Body of pancreas (tissue), 4 donors: ENCODE measurements around the gene C16orf74. TPM values are rescaled to one million over a fixed set of nuclear protein-coding genes. Genes with fewer than 3 reads are reported as not detected.

Source experiments
- ATAC-seq: fragments of 150-250 bp; one replicate; pipeline ENCODE4 v1.9.1; 2016
- DNase-seq, 4 donors: peaks; one replicate each; pipeline ENCODE4 v3.0.0-alpha.2; 2019
- H3K27ac ChIP-seq, 4 donors: fragments of 200-600 bp; sonication (generic); 1 replicate in 3 of 4; 2 replicates in 1 of 4; pipeline versions ENCODE4 v1.5.1 to v1.6.1; 2016 to 2019; ENCODE audit warnings: mild to moderate bottlenecking in 1 of 4, mixed read lengths in 1 of 4, moderate library complexity in 1 of 4
- H3K27me3 ChIP-seq, 2 donors: fragments of 200-600 bp; sonication (generic); one replicate each; pipeline ENCODE4 v1.6.0; 2016; ENCODE audit warnings: mild to moderate bottlenecking in 1 of 2
- H3K36me3 ChIP-seq, 2 donors: fragments of 200-600 bp; sonication (generic); replicated peaks in 1 of 2; 2 replicates each; pipeline ENCODE4 v1.5.1; 2016; ENCODE audit warnings: low read depth in 2 of 2; ENCODE audit not compliant: insufficient read depth in 1 of 2
- H3K4me1 ChIP-seq: fragments of 200-600 bp; sonication (generic); one replicate; pipeline ENCODE4 v1.6.0; 2016
- H3K4me3 ChIP-seq, 2 donors: fragments of 200-600 bp; sonication (generic); 1 replicate in 1 of 2; 2 replicates in 1 of 2; pipeline ENCODE4 v1.5.1; 2016 to 2019
- H3K9me3 ChIP-seq, 3 donors: fragments of 200-600 bp; sonication (generic); 1 replicate in 2 of 3; 2 replicates in 1 of 3; pipeline ENCODE4 v1.5.1; 2016
- CTCF ChIP-seq, 7 experiments: fragments of 450-650 bp in 4 of 7; fragments of 200-600 bp in 3 of 7; sonication (generic) in 3 of 7; IDR thresholded peaks; one replicate each; pipeline ENCODE4 v1.5.1; 2016 to 2019; ENCODE audit warnings: antibody characterized with exemption in 7 of 7
- POLR2A ChIP-seq, 3 donors: fragments of 450-650 bp; IDR thresholded peaks; one replicate each; pipeline ENCODE4 v1.6.1; 2016; ENCODE audit warnings: antibody characterized with exemption in 3 of 3, mild to moderate bottlenecking in 2 of 3
- WGBS, 2 donors: methylation state at CpG; one replicate each; pipeline ENCODE4 v1.1.5; 2017; 5-methylcytosine and 5-hydroxymethylcytosine counted together
- intact Hi-C: fragments of 100-400 bp; cut with DNase I; formaldehyde crosslinking; loops from one replicate; pipeline ENCODE4 v1.15.1; 2023
- total RNA-seq, 2 donors: library from RNA; depleted of rRNA; stranded (reverse); fragments of >200 nt; gene quantifications; one replicate each; pipeline ENCODE4 v1.1.0, GENCODE V29; 2016

The C16orf74 gene
- total RNA-seq, 2 donors from 2014 or later: 1.0 to 5.9 TPM

- no peak overlapping the region for H3K4me3 ChIP-seq
- no peak for ATAC-seq
- H3K27me3 ChIP-seq: no peaks in the 10 kb centered on the region
- intact Hi-C loops: no loop called here
- DNase-seq: no peak
- no peak for TF ChIP-seq POLR2A (IDR thresholded peaks at IDR 0.05)
- TF ChIP-seq CTCF (IDR thresholded peaks at IDR 0.05): no peak
- H3K9me3 ChIP-seq: no peaks in the 10 kb centered on the region
- H3K4me1 ChIP-seq: peaks cover 16% of the 10 kb centered on the region
- no peaks in the 10 kb centered on the region for H3K36me3 ChIP-seq
- WGBS, 2 donors: 73% methylated on average over 4 to 6 of the region's 6 CpGs
- no peak overlapping the region for H3K27ac ChIP-seq
Measured at GRCh38 chr16:85735946-85736345, 14.9 kb downstream of the C16orf74 start.

- WGBS, 2 donors: 52 to 88% methylated on average over 3 to 14 of the region's 14 CpGs
- DNase-seq (no peak), ATAC-seq (peak; percentile 33)
- intact Hi-C loops: no loop called here
- no peak for TF ChIP-seq CTCF (IDR thresholded peaks at IDR 0.05)
- no peak for TF ChIP-seq POLR2A (IDR thresholded peaks at IDR 0.05)
- Histone ChIP-seq H3K27ac (no peak overlapping the region), H3K9me3 (no peaks in the 10 kb centered on the region), H3K27me3 (no peaks in the 10 kb centered on the region), H3K36me3 (no peaks in the 10 kb centered on the region), H3K4me3 (no peak overlapping the region), H3K4me1 (peaks cover 17% of the 10 kb centered on the region)
Measured at GRCh38 chr16:85735225-85735635, 15.7 kb downstream of the C16orf74 start.

GRCh38 chr16:85734311-85735017 is 16.4 kb downstream of the C16orf74 start:
- TF ChIP-seq CTCF (IDR thresholded peaks at IDR 0.05): no peak
- no peak for TF ChIP-seq POLR2A (IDR thresholded peaks at IDR 0.05)
- Histone ChIP-seq H3K9me3 (no peaks in the 10 kb centered on the region), H3K4me3 (no peak overlapping the region), H3K27ac (no peak overlapping the region), H3K27me3 (no peaks in the 10 kb centered on the region), H3K36me3 (no peaks in the 10 kb centered on the region), H3K4me1 (peaks cover 17% of the 10 kb centered on the region)
- intact Hi-C loops: no loop called here
- DNase-seq (peak in 2 of 4 donors; percentile 54 to 55), ATAC-seq (peak; percentile 38)
- 42 to 45% methylated on average over 7 to 10 of the region's 10 CpGs for WGBS, 2 donors

GRCh38 chr16:85733839-85734170 is 17.1 kb downstream of the C16orf74 start:
- Histone ChIP-seq H3K27ac (no peak overlapping the region), H3K27me3 (no peaks in the 10 kb centered on the region), H3K9me3 (no peaks in the 10 kb centered on the region), H3K4me1 (peaks cover 17% of the 10 kb centered on the region), H3K4me3 (no peak overlapping the region), H3K36me3 (no peaks in the 10 kb centered on the region)
- TF ChIP-seq POLR2A (IDR thresholded peaks at IDR 0.05) (no peak), CTCF (IDR thresholded peaks at IDR 0.05) (no peak)
- ATAC-seq (no peak), DNase-seq (no peak)
- 70 to 90% methylated on average over 11 of the region's 11 CpGs for WGBS, 2 donors
- intact Hi-C loops: no loop called here
